ENCODE data around the gene PTPRN2. TPM values are rescaled to one million over a fixed set of nuclear protein-coding genes. Genes with fewer than 3 reads are reported as not detected.

PTPRN2 gene
- total and polyA plus RNA-seq, 2 donors (not counting 1 experiment from before 2014, with no cell fraction given), result 0.54 to 1.2 TPM

DNA sequence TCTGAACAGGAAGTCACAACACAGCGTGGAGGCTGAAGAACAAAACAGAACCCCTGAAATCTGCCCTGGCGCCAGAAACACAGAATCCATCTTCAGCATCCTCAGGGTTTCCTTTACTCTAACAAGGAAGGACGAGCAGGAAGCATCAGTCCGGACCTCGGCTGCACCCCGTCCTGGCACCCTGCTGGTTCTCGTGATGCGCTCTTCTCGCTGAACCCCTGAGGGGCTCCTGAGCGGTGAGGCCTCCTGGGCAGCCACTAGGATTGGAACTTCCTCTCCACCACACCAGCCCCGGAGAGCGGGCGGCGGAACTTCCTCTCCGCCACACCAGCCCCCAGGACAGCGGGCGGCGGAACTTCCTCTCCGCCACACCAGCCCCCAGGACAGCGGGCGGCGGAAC is 461.9 kb downstream of the PTPRN2 start:
- Histone ChIP-seq H3K79me2 (ENCODE audit: control insufficient read depth, insufficient read depth, low read length) (no peaks in the 10 kb centered on the region), H3K4me3 (replicated peaks in 1 of 4; ENCODE audit: control extremely low read depth in 1 of 4, insufficient read depth in 1 of 4, low read depth in 3 of 4, low read length in 4 of 4) (no peak overlapping the region), H3K36me3 (ENCODE audit: control insufficient read depth, insufficient read depth, low read length) (no peaks in the 10 kb centered on the region), H3K27me3 (ENCODE audit: control insufficient read depth, insufficient read depth, low read length) (no peaks in the 10 kb centered on the region), H4K20me1 (ENCODE audit: control insufficient read depth, extremely low read depth, insufficient read depth, low read length) (no peaks in the 10 kb centered on the region), H3K4me1 (ENCODE audit: control insufficient read depth, extremely low read depth, insufficient read depth, low read length) (no peaks in the 10 kb centered on the region), H2AFZ (ENCODE audit: low read length) (no peak overlapping the region), H3K4me2 (ENCODE audit: extremely low read depth, insufficient read depth, low read length) (no peak overlapping the region), H3K9me3 (ENCODE audit: control insufficient read depth, insufficient read depth, low read depth, low read length) (peaks cover under 1% of the 10 kb centered on the region), H3K9ac (ENCODE audit: insufficient read depth, low read length) (no peak overlapping the region), H3K27ac (ENCODE audit: insufficient read depth, low read length) (no peak overlapping the region)
- DNase-seq (ENCODE audit: low read depth in 2 of 2), result no peak
- TF ChIP-seq EZH2 (IDR thresholded peaks at IDR 0.05; ENCODE audit: low read length, missing control alignments), result no peak
- TF ChIP-seq, protein P1, sequence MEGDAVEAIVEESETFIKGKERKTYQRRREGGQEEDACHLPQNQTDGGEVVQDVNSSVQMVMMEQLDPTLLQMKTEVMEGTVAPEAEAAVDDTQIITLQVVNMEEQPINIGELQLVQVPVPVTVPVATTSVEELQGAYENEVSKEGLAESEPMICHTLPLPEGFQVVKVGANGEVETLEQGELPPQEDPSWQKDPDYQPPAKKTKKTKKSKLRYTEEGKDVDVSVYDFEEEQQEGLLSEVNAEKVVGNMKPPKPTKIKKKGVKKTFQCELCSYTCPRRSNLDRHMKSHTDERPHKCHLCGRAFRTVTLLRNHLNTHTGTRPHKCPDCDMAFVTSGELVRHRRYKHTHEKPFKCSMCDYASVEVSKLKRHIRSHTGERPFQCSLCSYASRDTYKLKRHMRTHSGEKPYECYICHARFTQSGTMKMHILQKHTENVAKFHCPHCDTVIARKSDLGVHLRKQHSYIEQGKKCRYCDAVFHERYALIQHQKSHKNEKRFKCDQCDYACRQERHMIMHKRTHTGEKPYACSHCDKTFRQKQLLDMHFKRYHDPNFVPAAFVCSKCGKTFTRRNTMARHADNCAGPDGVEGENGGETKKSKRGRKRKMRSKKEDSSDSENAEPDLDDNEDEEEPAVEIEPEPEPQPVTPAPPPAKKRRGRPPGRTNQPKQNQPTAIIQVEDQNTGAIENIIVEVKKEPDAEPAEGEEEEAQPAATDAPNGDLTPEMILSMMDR (conservative IDR thresholded peaks at IDR 0.05 in 1 of 2, IDR thresholded peaks at IDR 0.05 in 1 of 2; ENCODE audit: low read depth in 1 of 2, low read length in 2 of 2), result no peak

DNA sequence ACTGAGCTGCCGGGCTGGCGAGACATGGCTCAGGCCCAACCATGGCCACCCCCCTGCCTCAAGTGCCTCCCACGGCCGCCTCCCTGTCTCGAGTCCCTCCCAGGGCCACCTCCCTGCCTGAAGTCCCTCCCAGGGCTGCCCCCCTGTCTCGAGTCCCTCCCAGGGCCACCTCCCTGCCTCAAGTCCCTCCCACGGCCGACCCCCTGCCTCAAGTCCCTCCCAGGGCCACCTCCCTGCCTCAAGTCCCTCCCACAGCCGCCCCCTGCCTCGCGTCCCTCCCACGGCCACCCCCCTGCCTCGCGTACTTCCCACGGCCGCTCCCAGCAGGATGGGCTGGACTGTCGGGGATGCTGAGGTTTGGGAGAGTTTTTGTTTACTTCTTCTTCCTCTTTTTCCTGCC is 462.5 kb downstream of the PTPRN2 start:
- no peaks in the 10 kb centered on the region for H3K36me3 ChIP-seq (ENCODE audit: control insufficient read depth, insufficient read depth, low read length)
- H2AFZ ChIP-seq (ENCODE audit: low read length), result no peak overlapping the region
- no peaks in the 10 kb centered on the region for H4K20me1 ChIP-seq (ENCODE audit: control insufficient read depth, extremely low read depth, insufficient read depth, low read length)
- H3K9me3 ChIP-seq (ENCODE audit: control insufficient read depth, insufficient read depth, low read depth, low read length), result no peaks in the 10 kb centered on the region
- no peak for TF ChIP-seq EZH2 (IDR thresholded peaks at IDR 0.05; ENCODE audit: low read length, missing control alignments)
- TF ChIP-seq, protein P1 (conservative IDR thresholded peaks at IDR 0.05 in 1 of 2, IDR thresholded peaks at IDR 0.05 in 1 of 2; ENCODE audit: low read depth in 1 of 2, low read length in 2 of 2), result no peak
- DNase-seq (ENCODE audit: low read depth in 2 of 2), result no peak
- H3K27ac ChIP-seq (ENCODE audit: insufficient read depth, low read length), result no peak overlapping the region
- no peaks in the 10 kb centered on the region for H3K27me3 ChIP-seq (ENCODE audit: control insufficient read depth, insufficient read depth, low read length)
- H3K79me2 ChIP-seq (ENCODE audit: control insufficient read depth, insufficient read depth, low read length), result no peaks in the 10 kb centered on the region
- H3K4me1 ChIP-seq (ENCODE audit: control insufficient read depth, extremely low read depth, insufficient read depth, low read length), result no peaks in the 10 kb centered on the region
- H3K4me3 ChIP-seq (replicated peaks in 1 of 4; ENCODE audit: control extremely low read depth in 1 of 4, insufficient read depth in 1 of 4, low read depth in 3 of 4, low read length in 4 of 4), result no peak overlapping the region
- no peak overlapping the region for H3K4me2 ChIP-seq (ENCODE audit: extremely low read depth, insufficient read depth, low read length)
- no peak overlapping the region for H3K9ac ChIP-seq (ENCODE audit: insufficient read depth, low read length)

DNA sequence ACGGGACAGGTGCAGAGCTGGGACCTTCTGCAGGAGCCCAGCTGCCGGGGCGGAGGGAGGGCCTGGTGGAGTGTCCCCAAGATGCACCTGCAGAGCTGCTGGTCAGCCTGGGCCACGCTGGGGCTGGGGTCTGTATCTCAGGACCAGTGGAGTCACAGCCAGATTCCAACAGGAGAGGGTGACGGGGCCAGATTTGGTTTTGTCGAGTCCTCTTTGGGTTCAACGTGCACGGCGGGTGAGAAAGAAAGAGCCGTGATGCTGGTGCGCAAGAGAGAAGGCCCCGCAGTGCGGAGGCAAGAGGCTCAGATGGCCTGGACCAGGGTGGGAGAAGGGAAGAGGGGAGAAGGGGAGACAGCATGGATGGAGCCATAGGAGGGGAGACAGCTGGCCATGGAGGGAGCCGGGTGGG is 462.9 kb downstream of the PTPRN2 start:
- Histone ChIP-seq H3K4me1 (ENCODE audit: control insufficient read depth, extremely low read depth, insufficient read depth, low read length) (no peaks in the 10 kb centered on the region), H3K9me3 (ENCODE audit: control insufficient read depth, insufficient read depth, low read depth, low read length) (no peaks in the 10 kb centered on the region), H3K9ac (ENCODE audit: insufficient read depth, low read length) (no peak overlapping the region), H3K4me2 (ENCODE audit: extremely low read depth, insufficient read depth, low read length) (no peak overlapping the region), H3K79me2 (ENCODE audit: control insufficient read depth, insufficient read depth, low read length) (no peaks in the 10 kb centered on the region), H3K36me3 (ENCODE audit: control insufficient read depth, insufficient read depth, low read length) (no peaks in the 10 kb centered on the region), H3K27me3 (ENCODE audit: control insufficient read depth, insufficient read depth, low read length) (no peaks in the 10 kb centered on the region), H3K4me3 (replicated peaks in 1 of 4; ENCODE audit: control extremely low read depth in 1 of 4, insufficient read depth in 1 of 4, low read depth in 3 of 4, low read length in 4 of 4) (no peak overlapping the region), H4K20me1 (ENCODE audit: control insufficient read depth, extremely low read depth, insufficient read depth, low read length) (no peaks in the 10 kb centered on the region), H2AFZ (ENCODE audit: low read length) (no peak overlapping the region), H3K27ac (ENCODE audit: insufficient read depth, low read length) (no peak overlapping the region)
- TF ChIP-seq EZH2 (IDR thresholded peaks at IDR 0.05; ENCODE audit: low read length, missing control alignments), result no peak
- TF ChIP-seq, protein P1 (conservative IDR thresholded peaks at IDR 0.05 in 1 of 2, IDR thresholded peaks at IDR 0.05 in 1 of 2; ENCODE audit: low read depth in 1 of 2, low read length in 2 of 2), result no peak
- no peak for DNase-seq (ENCODE audit: low read depth in 2 of 2)

All from fibroblast of lung (primary cell).